HepG2 (cell line): ENCODE data around the gene OR6S1. TPM values are rescaled to one million over a fixed set of nuclear protein-coding genes. Genes with fewer than 3 reads are reported as not detected.

Experiments
- EHMT2 ChIP-seq: fragments of 200-600 bp; sonication (generic); IDR thresholded peaks from 2 replicates; pipeline ENCODE4 v1.7.0; 2017; ENCODE audit warnings: antibody characterized with exemption, low read depth, low read length, borderline replicate concordance
- GATAD1 ChIP-seq: IDR thresholded peaks from 2 replicates; pipeline ENCODE4 v1.6.1; 2016; ENCODE audit warnings: missing genetic modification reagents, missing compliant biosample characterization
- NFYB ChIP-seq: sonication (generic); formaldehyde crosslinking; IDR thresholded peaks from 2 replicates; pipeline ENCODE4 v1.4.0; 2020; ENCODE audit warnings: missing genetic modification reagents
- POLR2AphosphoS2 ChIP-seq: IDR thresholded peaks from 2 replicates; pipeline ENCODE4 v1.6.1; 2011; ENCODE audit warnings: low read depth, low read length, improper control_type of control experiment
- RAD21 ChIP-seq: fragments of 450-650 bp; formaldehyde crosslinking; IDR thresholded peaks from 2 replicates; pipeline ENCODE4 v1.5.0; 2020; ENCODE audit warnings: mild to moderate bottlenecking
- RFXAP ChIP-seq: sonication (generic); formaldehyde crosslinking; IDR thresholded peaks from 2 replicates; pipeline ENCODE4 v1.4.0; 2020; ENCODE audit warnings: missing genetic modification reagents, borderline replicate concordance
- SP1 ChIP-seq, 2 experiments: fragments of 450-650 bp in 1 of 2; sonication (generic) in 1 of 2; formaldehyde crosslinking in 1 of 2; IDR thresholded peaks; 2 replicates each; pipeline versions ENCODE4 v1.4.0 to v1.6.1; 2016 to 2020; ENCODE audit warnings: missing genetic modification reagents in 1 of 2
- SSRP1 ChIP-seq: IDR thresholded peaks from 2 replicates; pipeline ENCODE4 v1.6.1; 2016; ENCODE audit warnings: control low read depth
- TAF1 ChIP-seq: sonication (generic); formaldehyde crosslinking; IDR thresholded peaks from 2 replicates; pipeline ENCODE4 v1.4.0; 2020; ENCODE audit warnings: missing genetic modification reagents
- TGIF2 ChIP-seq: IDR thresholded peaks from 2 replicates; pipeline ENCODE4 v1.6.1; 2016; ENCODE audit warnings: control low read depth, missing compliant biosample characterization
- ZBTB7B ChIP-seq: sonication (generic); formaldehyde crosslinking; IDR thresholded peaks from 2 replicates; pipeline ENCODE4 v1.4.0; 2020; ENCODE audit warnings: missing genetic modification reagents
- ZNF335 ChIP-seq: sonication (generic); formaldehyde crosslinking; IDR thresholded peaks from 2 replicates; pipeline ENCODE4 v1.4.0; 2020; ENCODE audit warnings: missing genetic modification reagents
- polyA plus RNA-seq, 8 experiments: library from polyadenylated mRNA; depleted of rRNA in 3 of 8; stranded (reverse) in 7 of 8; unstranded in 1 of 8; fragments of >200 nt; fragmentation: Illumina TruSeq in 4 of 8; extraction: Trizol in 4 of 8; gene quantifications; 2 replicates each; pipeline versions ENCODE4 v1.2.1 to v1.2.3, GENCODE V29; 2011 to 2016; ENCODE audit warnings: low read depth in 4 of 8, missing spikeins in 1 of 8, mixed read lengths in 1 of 8; ENCODE audit not compliant: insufficient read depth in 1 of 8
- total RNA-seq, 5 experiments: library from RNA; depleted of rRNA; stranded (reverse); fragments of >200 nt; fragmentation: Illumina TruSeq; extraction: Trizol; gene quantifications; 2 replicates each; pipeline ENCODE4 v1.2.3, GENCODE V29; 2016; ENCODE audit warnings: low read depth in 1 of 5
- TF ChIP-seq, protein P1 (sequence below): sonication (generic); formaldehyde crosslinking; IDR thresholded peaks from 2 replicates; pipeline ENCODE4 v1.4.0; 2020; ENCODE audit warnings: missing genetic modification reagents, borderline replicate concordance
- TF ChIP-seq, protein P2 (sequence below): IDR thresholded peaks from 2 replicates; pipeline ENCODE4 v1.6.1; 2012; ENCODE audit warnings: inconsistent platforms
- TF ChIP-seq, protein P3 (sequence below), 2 experiments: fragments of 450-650 bp in 1 of 2; sonication (generic) in 1 of 2; formaldehyde crosslinking; IDR thresholded peaks; 2 replicates each; pipeline versions ENCODE4 v1.5.0 to v1.8.0; 2020 to 2022; ENCODE audit warnings: mild to moderate bottlenecking in 1 of 2, missing genetic modification reagents in 1 of 2
- TF ChIP-seq, protein P4 (sequence below): IDR thresholded peaks from 2 replicates; pipeline ENCODE4 v1.6.1; 2016; ENCODE audit warnings: low read depth, missing genetic modification reagents, missing compliant biosample characterization

OR6S1 gene
- total and polyA plus RNA-seq, 2 of the 13 experiments (the other 11 are each of a cell fraction or from before 2014, with no cell fraction given): 0.09 TPM; not detected in 1

DNA sequence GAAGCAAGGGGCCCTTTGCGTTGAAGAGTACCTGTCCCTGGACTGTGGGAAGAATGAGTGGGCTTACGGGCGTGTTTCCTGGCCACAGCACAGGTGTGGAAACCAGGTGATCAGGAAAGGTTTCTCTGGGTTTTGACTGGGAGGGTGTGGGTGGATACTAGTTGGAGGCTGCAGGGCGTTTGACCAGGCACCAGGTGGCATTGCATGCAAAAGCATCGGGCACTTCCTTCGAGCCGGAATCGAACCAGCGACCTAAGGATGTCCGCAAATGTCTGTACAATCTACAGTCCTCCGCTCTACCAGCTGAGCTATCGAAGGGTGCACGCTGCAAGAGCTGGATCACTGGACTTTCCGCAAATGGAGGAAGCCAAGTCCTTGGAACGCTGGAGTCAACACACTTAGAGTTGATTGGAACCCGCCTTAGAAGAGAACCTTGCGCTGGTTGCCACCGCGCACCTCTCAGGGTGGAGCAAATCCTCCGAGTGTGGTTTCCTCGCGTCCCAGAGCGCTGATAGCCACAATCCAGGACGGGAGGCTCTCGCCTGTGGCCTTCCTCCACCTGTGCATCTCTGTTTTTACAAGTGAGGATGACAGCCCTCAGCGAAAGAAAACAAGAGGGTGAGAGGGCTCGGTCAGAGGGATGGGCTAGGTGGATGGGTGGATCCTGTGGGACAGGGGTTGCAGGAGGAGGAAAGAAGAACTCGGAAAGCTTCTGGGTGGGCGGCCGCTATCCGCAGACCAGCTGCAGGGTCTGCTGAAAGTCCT is 21.7 kb upstream of the OR6S1 start (continued):
- TF ChIP-seq GATAD1 (CRISPR knock-in tag): peak; percentile 57; the same call in 1 of the 2 replicates
- TF ChIP-seq RAD21: peak; percentile 91
- TF ChIP-seq, protein P1, sequence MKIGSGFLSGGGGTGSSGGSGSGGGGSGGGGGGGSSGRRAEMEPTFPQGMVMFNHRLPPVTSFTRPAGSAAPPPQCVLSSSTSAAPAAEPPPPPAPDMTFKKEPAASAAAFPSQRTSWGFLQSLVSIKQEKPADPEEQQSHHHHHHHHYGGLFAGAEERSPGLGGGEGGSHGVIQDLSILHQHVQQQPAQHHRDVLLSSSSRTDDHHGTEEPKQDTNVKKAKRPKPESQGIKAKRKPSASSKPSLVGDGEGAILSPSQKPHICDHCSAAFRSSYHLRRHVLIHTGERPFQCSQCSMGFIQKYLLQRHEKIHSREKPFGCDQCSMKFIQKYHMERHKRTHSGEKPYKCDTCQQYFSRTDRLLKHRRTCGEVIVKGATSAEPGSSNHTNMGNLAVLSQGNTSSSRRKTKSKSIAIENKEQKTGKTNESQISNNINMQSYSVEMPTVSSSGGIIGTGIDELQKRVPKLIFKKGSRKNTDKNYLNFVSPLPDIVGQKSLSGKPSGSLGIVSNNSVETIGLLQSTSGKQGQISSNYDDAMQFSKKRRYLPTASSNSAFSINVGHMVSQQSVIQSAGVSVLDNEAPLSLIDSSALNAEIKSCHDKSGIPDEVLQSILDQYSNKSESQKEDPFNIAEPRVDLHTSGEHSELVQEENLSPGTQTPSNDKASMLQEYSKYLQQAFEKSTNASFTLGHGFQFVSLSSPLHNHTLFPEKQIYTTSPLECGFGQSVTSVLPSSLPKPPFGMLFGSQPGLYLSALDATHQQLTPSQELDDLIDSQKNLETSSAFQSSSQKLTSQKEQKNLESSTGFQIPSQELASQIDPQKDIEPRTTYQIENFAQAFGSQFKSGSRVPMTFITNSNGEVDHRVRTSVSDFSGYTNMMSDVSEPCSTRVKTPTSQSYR: peak; percentile 25; the same call in 1 of the 2 replicates
- TF ChIP-seq, protein P2, sequence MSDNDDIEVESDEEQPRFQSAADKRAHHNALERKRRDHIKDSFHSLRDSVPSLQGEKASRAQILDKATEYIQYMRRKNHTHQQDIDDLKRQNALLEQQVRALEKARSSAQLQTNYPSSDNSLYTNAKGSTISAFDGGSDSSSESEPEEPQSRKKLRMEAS: 0 out of 2 replicates have a peak, but pooled peaks have one; percentile 28
- no peak for TF ChIP-seq SP1 (IDR thresholded peaks at IDR 0.05)
- TF ChIP-seq SP1 (CRISPR knock-in tag; IDR thresholded peaks at IDR 0.05): 0 out of 2 replicates have a peak, but pooled peaks have one; percentile 38
- TF ChIP-seq NFYB (CRISPR knock-in tag): no peak
- TF ChIP-seq ZNF335 (CRISPR knock-in tag): 0 out of 2 replicates have a peak, but pooled peaks have one; percentile 62
- 0 out of 2 replicates have a peak, but pooled peaks have one; percentile 24 for TF ChIP-seq ZBTB7B (CRISPR knock-in tag)
- peak; percentile 66; the same call in 1 of the 2 replicates for TF ChIP-seq RFXAP
- TF ChIP-seq, protein P3, sequence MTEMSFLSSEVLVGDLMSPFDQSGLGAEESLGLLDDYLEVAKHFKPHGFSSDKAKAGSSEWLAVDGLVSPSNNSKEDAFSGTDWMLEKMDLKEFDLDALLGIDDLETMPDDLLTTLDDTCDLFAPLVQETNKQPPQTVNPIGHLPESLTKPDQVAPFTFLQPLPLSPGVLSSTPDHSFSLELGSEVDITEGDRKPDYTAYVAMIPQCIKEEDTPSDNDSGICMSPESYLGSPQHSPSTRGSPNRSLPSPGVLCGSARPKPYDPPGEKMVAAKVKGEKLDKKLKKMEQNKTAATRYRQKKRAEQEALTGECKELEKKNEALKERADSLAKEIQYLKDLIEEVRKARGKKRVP (CRISPR knock-in tag; IDR thresholded peaks at IDR 0.05): no peak
- TF ChIP-seq, protein P4, sequence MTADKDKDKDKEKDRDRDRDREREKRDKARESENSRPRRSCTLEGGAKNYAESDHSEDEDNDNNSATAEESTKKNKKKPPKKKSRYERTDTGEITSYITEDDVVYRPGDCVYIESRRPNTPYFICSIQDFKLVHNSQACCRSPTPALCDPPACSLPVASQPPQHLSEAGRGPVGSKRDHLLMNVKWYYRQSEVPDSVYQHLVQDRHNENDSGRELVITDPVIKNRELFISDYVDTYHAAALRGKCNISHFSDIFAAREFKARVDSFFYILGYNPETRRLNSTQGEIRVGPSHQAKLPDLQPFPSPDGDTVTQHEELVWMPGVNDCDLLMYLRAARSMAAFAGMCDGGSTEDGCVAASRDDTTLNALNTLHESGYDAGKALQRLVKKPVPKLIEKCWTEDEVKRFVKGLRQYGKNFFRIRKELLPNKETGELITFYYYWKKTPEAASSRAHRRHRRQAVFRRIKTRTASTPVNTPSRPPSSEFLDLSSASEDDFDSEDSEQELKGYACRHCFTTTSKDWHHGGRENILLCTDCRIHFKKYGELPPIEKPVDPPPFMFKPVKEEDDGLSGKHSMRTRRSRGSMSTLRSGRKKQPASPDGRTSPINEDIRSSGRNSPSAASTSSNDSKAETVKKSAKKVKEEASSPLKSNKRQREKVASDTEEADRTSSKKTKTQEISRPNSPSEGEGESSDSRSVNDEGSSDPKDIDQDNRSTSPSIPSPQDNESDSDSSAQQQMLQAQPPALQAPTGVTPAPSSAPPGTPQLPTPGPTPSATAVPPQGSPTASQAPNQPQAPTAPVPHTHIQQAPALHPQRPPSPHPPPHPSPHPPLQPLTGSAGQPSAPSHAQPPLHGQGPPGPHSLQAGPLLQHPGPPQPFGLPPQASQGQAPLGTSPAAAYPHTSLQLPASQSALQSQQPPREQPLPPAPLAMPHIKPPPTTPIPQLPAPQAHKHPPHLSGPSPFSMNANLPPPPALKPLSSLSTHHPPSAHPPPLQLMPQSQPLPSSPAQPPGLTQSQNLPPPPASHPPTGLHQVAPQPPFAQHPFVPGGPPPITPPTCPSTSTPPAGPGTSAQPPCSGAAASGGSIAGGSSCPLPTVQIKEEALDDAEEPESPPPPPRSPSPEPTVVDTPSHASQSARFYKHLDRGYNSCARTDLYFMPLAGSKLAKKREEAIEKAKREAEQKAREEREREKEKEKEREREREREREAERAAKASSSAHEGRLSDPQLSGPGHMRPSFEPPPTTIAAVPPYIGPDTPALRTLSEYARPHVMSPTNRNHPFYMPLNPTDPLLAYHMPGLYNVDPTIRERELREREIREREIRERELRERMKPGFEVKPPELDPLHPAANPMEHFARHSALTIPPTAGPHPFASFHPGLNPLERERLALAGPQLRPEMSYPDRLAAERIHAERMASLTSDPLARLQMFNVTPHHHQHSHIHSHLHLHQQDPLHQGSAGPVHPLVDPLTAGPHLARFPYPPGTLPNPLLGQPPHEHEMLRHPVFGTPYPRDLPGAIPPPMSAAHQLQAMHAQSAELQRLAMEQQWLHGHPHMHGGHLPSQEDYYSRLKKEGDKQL (CRISPR knock-in tag): no peak
- TF ChIP-seq POLR2AphosphoS2: no peak
- TF ChIP-seq SSRP1 (CRISPR knock-in tag): peak; percentile 27; the same call in 1 of the 2 replicates
- no peak for TF ChIP-seq TAF1
- peak; percentile 60; the same call in 1 of the 2 replicates for TF ChIP-seq EHMT2
- 0 out of 2 replicates have a peak, but pooled peaks have one; percentile 24 for TF ChIP-seq TGIF2
